BE2C (cell line): ENCODE data around the gene INPP4B.
"Not testable (repeated sequence)": the region's sequence is repeated elsewhere in the genome, so short reads cannot be mapped to it uniquely, and the experiment has no call there.

ENCODE experiments used
- DNase-seq: peaks from one replicate; pipeline ENCODE4 v3.0.0-alpha.2; 2020
- H3K27me3 ChIP-seq: fragments of 250-450 bp; sonication (Bioruptor Pico); 2 replicates; pipeline ENCODE4 v1.5.1; 2020; ENCODE audit warnings: mild to moderate bottlenecking
- H3K36me3 ChIP-seq: fragments of 250-450 bp; sonication (Bioruptor Pico); 2 replicates; pipeline ENCODE4 v1.5.1; 2020; ENCODE audit warnings: mild to moderate bottlenecking
- H3K4me1 ChIP-seq: fragments of 250-450 bp; sonication (Bioruptor Pico); 2 replicates; pipeline ENCODE4 v1.5.1; 2020
- H3K4me3 ChIP-seq: 2 replicates; pipeline ENCODE4 v1.5.1; 2011; ENCODE audit warnings: low read depth, low read length
- H3K9me3 ChIP-seq: fragments of 250-450 bp; sonication (Bioruptor Pico); 2 replicates; pipeline ENCODE4 v1.5.1; 2020
- CTCF ChIP-seq: IDR thresholded peaks from 2 replicates; pipeline ENCODE4 v1.5.1; 2012; ENCODE audit warnings: mild to moderate bottlenecking, low read depth, low read length

Gene INPP4B

GRCh38 chr4:142402900-142403299 is 443.2 kb downstream of the INPP4B start:
- DNase-seq: no peak
- H3K36me3 ChIP-seq: no peaks in the 10 kb centered on the region
- TF ChIP-seq CTCF: no peak
- no peaks in the 10 kb centered on the region for H3K4me1 ChIP-seq
- H3K4me3 ChIP-seq: no peak overlapping the region
- no peaks in the 10 kb centered on the region for H3K27me3 ChIP-seq
- H3K9me3 ChIP-seq: no peaks in the 10 kb centered on the region

- no peak for DNase-seq
- TF ChIP-seq CTCF: no peak
- Histone ChIP-seq H3K4me3 (no peak overlapping the region), H3K4me1 (no peaks in the 10 kb centered on the region), H3K9me3 (no peaks in the 10 kb centered on the region), H3K27me3 (no peaks in the 10 kb centered on the region), H3K36me3 (no peaks in the 10 kb centered on the region)
Measured at GRCh38 chr4:142402156-142402555, 443.9 kb downstream of the INPP4B start.

GRCh38 chr4:142397364-142397991 is 448.6 kb downstream of the INPP4B start:
- not testable (repeated sequence) for DNase-seq

GRCh38 chr4:142396279-142396678 is 449.8 kb downstream of the INPP4B start:
- H3K4me3 ChIP-seq: no peak overlapping the region
- DNase-seq: no peak

More at GRCh38 chr4:142397364-142397991, 448.6 kb downstream of the INPP4B start:
- not testable (repeated sequence) for H3K36me3 ChIP-seq, H3K4me1 ChIP-seq, H3K9me3 ChIP-seq, H3K27me3 ChIP-seq, H3K4me3 ChIP-seq

GRCh38 chr4:142393127-142393526 is 453.0 kb downstream of the INPP4B start:
- no peak for TF ChIP-seq CTCF
- H3K4me1 ChIP-seq: no peaks in the 10 kb centered on the region
- H3K36me3 ChIP-seq: no peaks in the 10 kb centered on the region
- H3K27me3 ChIP-seq: no peaks in the 10 kb centered on the region
- no peak for DNase-seq
- no peak overlapping the region for H3K4me3 ChIP-seq
- H3K9me3 ChIP-seq: no peaks in the 10 kb centered on the region

More at GRCh38 chr4:142396279-142396678, 449.8 kb downstream of the INPP4B start:
- H3K4me1 ChIP-seq: no peaks in the 10 kb centered on the region
- H3K27me3 ChIP-seq: no peaks in the 10 kb centered on the region
- no peaks in the 10 kb centered on the region for H3K9me3 ChIP-seq
- TF ChIP-seq CTCF: no peak
- H3K36me3 ChIP-seq: no peaks in the 10 kb centered on the region

GRCh38 chr4:142386856-142387255 is 459.2 kb downstream of the INPP4B start:
- H3K4me3 ChIP-seq: no peak overlapping the region
- no peaks in the 10 kb centered on the region for H3K4me1 ChIP-seq
- no peaks in the 10 kb centered on the region for H3K9me3 ChIP-seq
- TF ChIP-seq CTCF: no peak
- DNase-seq: no peak
- no peaks in the 10 kb centered on the region for H3K27me3 ChIP-seq
- no peaks in the 10 kb centered on the region for H3K36me3 ChIP-seq
